LNCAP (cell line): Measurements from ENCODE around the gene RNF168.

Experiments used
- TF ChIP-seq, protein P1 (sequence below): fragments of 450-650 bp; IDR thresholded peaks from 2 replicates; pipeline ENCODE4 v1.5.1; 2017; ENCODE audit warnings: mild to moderate bottlenecking

RNF168 gene

DNA sequence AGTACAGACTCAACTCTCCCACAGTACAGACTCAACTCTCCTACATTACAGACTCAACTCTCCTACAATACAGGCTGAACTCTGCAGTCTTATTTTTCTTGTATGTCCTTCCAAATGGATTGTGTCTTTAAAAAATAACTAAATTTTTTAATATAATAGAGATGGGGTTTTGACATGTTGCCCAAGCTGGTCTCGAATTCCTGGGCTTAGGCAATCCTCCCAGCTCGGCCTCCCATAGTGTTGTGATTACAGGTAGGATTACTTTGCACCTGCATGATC, 40.2 kb downstream of the RNF168 start:
- TF ChIP-seq, protein P1, sequence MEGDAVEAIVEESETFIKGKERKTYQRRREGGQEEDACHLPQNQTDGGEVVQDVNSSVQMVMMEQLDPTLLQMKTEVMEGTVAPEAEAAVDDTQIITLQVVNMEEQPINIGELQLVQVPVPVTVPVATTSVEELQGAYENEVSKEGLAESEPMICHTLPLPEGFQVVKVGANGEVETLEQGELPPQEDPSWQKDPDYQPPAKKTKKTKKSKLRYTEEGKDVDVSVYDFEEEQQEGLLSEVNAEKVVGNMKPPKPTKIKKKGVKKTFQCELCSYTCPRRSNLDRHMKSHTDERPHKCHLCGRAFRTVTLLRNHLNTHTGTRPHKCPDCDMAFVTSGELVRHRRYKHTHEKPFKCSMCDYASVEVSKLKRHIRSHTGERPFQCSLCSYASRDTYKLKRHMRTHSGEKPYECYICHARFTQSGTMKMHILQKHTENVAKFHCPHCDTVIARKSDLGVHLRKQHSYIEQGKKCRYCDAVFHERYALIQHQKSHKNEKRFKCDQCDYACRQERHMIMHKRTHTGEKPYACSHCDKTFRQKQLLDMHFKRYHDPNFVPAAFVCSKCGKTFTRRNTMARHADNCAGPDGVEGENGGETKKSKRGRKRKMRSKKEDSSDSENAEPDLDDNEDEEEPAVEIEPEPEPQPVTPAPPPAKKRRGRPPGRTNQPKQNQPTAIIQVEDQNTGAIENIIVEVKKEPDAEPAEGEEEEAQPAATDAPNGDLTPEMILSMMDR, result no peak

DNA sequence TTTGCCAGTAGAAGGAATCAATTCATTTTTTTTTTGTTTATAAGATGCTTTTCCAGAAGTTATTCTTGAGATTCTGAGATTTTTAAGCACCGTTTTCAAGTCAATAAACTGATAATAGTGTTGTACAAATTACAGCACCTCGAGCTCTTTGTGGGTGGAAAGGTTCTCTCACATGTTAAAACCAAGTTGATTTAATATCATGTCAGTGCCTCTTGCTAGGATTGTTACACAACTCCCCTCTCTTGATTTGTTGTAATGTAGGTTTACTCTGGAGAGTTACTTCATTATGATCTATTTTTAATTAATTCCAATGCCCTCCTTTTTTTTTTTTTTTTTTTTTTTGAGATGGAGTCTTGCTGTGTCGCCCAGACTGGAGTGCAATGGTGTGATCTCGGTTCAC, 45.5 kb downstream of the RNF168 start:
- TF ChIP-seq, protein P1, result no peak

DNA sequence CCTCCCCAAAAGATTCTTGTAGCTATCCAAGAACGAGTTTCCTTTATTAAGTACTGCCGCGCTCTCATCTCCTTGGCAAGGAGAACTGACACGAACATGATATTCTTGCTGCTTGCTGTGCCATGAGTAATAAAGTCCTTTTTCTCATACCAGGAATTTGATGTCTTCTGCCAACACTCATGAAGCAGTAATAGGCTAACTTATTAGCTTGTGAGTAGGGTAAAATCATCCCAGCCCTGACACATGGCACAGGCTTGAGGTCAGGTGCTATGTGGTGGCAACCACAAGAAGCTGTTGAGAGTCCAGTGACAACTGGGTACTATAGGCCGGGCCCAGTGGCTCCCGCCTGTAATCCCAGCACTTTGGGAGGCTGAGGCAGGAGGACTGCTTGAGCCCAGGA, 48.6 kb downstream of the RNF168 start:
- TF ChIP-seq, protein P1, result no peak

DNA sequence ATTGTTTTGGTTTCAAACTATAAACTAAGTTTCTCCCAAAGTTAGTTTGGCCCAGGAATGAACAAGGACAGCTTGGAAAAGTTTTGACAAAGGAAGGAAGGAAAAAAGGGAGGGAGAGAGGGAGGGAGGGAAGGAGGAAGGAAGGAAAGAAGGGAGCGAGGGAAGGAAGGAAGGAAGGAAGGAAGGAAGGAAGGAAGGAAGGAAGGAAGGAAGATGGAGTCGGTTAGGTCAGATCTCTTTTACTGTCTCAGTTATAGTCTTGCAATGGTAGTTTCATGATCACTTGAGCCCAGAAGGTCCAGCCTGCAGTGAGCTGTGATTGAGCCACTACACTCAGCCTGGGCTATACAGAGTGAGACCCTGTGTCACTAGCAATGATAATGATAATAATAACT, 59.1 kb downstream of the RNF168 start:
- TF ChIP-seq, protein P1, result no peak

DNA sequence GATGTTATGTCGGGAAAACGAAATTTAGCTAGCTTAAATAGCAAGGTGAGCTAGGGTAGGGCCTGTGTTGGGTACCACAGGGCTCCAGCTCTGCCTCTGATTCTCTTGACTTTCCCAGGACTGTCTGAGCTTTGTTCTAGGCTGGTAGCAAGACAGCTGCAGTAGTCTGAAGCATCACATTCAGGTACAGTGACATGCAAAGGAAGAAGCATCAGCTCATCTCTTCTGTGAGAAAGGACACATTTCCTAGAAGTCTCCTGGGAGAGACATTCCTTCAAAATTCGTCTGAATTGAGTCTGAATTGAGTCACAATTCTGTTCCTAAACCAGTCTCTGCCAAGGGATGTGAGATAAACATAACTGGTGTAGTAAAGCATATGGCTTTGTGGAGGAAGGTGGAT, 62.9 kb downstream of the RNF168 start:
- TF ChIP-seq, protein P1, result no peak

DNA sequence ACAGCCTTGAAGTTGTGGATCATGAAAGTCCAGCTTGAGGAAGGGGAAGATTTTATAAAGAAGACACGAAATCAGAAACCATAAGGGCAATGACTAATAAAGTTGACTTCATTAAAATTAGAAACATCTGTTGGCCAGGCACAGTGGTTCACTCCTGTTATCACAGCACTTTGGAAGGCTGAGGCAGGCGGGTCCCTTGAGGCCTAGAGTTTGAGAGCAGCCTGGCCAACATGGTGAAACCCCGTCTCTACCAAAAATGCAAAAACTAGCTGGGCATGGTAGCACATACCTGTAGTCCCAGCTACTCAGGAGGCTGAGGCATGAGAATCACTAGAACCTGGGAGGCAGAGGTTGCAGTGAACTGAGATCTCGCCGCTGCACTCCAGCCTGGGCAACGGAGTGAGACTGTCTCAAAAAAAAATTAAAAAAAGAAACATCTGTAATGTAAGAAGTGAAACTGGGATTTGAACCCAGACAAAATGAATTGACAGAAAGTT, 63.5 kb downstream of the RNF168 start:
- TF ChIP-seq, protein P1, result no peak

DNA sequence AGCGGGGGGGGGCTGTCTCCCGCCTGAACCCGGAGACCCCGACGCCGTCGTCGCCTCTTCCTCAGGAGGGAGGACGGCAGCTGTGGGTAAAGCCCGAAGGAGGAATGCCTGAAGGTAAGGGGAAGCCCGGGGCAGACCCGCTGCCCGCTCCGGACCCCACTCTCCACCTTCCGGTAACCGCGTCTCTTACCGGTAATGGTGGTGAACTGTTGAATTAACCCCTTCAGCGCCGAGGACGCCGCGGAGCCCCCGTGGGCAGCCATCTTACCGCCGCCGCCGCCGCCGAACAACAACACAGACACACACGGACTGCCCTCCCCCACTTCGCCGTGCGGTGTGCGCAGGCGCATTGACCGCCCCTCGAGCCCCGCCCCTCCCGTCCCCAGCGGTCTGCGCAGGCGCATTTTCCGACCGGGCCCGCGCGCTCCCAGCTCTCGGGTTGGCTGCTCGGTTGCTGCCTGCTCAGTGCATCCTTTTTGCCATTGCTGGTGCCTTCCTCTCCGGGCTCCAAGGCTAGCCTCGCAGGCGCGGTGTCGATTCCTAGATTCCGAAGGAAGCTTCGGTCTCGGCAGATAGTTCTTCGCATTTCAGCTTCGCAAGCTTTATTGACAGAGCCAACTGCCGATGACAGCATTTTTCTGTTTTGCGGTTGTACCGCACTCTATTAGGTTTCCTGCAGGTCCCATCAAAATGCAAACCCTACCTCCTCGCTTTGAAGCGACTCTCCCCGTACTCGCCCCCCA, 71.3 kb downstream of the RNF168 start, which contains the start of gene UBXN7:
TSS of gene UBXN7 (minus strand) at position 291 of the 743 bp plus-strand sequence. CDS start at position 263, 28 bp downstream.
- TF ChIP-seq, protein P1, result no peak
